Glomerular visceral epithelial cell (primary cell): ENCODE measurements around the gene ONECUT2.

Source experiments
- DNase-seq: peaks from one replicate; pipeline ENCODE4 v3.0.0-alpha.2; 2016; ENCODE audit errors: extremely low spot score

Gene ONECUT2

DNA sequence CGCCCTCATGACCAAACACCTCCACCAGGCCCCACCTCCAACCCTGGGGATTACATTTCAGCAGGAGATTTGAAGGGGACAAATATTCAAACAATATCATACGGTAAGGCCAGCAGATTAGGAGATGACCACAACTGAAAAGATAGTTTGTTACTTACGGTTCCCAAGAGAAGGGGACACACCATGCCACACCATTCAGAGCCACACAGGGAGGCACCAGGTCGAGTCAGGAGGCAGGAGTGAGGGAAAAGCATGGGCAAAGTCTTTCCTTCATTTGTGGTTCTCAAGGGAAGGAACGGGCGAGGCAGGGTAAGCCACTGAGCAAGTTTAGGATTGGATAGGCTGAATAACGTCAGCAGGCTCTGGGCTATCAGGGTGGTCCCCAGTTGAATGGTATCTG lies 94.0 kb downstream of the ONECUT2 start:
- DNase-seq: no peak

DNA sequence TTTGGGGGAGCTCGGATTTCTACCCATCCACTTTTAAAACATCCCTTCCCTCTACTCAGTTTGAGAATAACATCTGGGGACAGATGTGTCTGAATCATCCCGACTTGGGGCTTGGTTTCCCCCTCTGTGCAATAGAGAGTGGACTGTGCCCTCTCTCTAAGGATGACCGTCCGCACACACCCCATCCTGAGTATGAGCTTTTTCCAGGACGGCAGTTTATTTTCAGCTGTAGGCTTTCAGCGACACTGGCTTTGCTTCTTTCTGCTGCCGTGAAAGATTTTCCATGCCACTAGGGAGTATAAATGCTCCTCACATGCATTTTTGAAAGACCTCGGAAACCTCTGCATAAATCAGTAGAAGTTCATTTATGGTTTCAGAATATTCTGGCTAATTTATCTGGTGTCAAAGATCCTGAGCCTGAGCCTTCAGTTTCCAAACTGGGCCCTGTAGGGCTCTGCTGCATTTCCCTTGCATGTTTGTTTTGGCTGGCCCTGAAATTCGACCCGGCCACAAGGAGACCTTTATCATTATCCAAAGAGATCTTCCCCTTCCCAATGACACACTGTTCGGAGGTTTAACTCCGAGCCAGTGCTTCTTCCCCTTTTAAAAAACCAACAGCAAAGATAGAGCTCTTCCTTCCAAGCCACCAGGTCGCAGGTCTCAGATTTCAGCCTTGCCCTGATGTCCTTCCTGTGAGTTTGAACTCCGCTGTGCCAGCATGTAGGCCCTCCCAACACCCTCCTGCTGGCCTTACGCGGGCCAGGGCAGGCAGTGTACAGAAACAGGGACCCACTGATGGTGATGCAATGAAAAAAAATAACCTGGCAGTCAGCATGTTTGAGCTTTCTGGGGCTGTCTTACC lies 98.1 kb downstream of the ONECUT2 start:
- no peak for DNase-seq

DNA sequence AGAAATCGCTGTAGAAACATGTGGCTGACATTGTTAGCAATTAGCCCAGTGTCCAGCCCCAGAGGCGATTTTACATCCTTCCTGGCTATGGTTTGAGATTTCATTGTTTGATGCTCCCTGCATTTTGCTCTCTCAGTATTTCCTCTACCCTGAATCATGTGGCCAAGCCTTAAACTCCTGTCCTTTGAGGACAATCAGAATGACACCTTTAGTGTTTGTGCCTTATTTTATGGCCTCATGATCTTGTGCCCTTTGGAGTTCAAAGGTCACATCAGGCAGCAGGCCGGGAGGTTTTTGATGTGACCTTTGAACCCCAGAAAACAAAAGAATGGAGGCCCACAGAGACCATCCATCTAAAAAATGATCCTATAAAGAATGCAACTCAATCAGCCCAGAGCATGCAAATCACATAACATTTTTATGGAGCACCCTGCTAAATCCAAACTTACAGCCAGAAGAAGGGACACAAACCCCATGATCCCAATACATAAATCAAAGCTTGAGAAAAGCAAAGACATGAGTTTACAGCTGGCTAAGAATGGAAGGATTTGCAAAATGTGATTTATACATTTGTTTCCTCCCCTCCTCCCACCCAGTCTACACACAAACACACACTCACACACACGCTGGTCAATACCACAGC lies 98.8 kb downstream of the ONECUT2 start:
- DNase-seq: no peak

DNA sequence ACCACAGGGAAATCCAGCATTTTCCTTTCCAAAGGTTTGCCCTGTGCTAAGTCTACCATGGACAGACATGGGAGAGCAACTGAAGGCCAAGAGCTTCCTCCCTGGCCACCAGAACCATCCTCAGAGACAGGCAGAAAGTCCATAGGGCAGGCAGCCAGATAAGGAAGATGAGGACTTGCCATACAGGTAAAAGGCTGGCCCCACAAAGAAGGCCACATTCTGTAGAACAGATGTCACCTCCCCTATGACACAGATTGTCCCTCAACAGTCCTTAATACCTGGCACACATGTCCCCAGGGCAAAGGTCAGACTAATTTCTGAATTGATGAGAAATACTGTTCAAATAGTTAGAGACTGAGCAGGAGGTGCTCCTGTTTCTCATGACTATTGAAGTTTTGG lies 99.3 kb downstream of the ONECUT2 start:
- DNase-seq: no peak

DNA sequence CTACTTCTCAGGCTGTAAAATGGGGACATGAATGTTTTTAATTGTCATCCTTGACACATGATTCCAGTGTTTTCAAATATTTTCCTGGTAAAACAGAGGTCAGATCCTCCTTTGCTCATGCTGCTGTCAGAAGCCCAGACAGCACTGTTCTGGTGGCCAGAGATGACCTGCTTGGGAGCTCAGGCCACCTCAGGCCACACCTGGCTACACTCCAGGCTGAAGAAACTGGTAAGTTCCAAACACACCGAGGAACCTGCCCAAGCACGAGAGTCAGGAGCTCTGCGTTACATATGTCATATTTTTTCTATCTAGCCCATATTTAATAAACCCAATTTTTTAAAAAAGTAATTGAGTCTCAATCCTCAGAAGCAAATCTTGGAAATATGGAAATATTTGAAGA lies 103.4 kb downstream of the ONECUT2 start:
- DNase-seq: no peak

DNA sequence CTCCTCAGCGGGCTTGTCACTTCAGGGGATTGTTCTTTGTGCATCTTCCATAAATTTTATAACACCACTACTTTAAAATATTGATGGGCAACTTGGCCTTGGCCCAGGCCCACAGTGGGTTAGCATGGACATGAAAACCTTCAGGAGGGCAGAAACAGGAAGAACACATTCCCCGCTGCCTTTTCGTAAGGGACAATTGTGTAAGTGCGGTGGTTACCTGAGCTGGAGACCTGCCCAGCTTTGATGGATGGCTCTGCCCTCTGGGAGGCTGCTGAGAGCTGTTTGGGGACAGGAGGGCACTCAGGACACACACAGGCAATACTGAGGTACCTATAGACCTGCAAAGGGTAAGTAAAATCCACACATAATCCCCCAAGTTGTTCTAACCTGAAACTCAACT lies 104.5 kb downstream of the ONECUT2 start:
- no peak for DNase-seq
